ENCODE data around the gene RPL13A.
"Not testable (repeated sequence)": the region's sequence is repeated elsewhere in the genome, so short reads cannot be mapped to it uniquely, and the experiment has no call there.

RPL13A gene

DNA sequence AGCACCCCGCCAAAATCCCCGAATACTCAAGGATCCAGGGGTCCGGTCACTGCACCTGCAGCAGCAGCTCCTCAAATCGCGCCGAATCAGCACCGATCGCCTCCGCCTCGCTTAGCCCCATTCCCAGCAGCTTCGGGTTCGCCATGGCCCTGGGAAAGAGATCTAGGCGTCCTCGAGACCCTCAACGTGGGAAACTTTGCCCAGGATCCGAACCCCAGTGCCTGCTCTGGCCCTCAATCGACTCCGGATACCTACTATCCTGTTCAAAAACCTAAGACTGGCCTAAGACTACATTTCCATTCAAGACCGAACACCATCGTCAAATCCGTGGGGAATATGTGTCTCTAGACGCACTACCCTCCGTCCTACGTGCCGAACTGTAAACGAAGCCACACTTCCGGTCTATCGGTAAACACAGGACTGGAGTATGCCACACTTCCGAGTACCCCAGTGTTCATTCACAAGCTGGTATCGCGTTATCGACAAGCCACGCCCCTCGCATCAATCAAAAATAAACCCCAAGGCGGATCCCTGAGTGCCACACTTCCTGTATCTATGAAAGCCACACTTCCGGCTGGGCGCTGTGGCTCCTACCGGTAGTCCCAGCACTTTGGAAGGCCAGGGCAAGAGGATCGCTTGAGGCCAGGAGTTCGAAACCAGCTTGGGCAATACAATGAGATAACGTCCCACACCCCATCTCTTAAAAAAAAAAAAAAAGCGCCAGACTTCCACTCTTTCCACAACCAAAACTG lies 35.8 kb upstream of the RPL13A start, which contains the start of gene PIH1D1:
TSS of gene PIH1D1 (minus strand) at position 385 of the 752 bp plus-strand sequence. CDS start at position 145, 240 bp downstream.
- Histone ChIP-seq H3K27ac (peak within 1 kb of the TSS; percentile 99), H3K4me3 (peak within 1 kb of the TSS; percentile 96), H3K9me3 (ENCODE audit: low read depth, low read length) (no peaks in the 10 kb centered on the region), H3K36me3 (ENCODE audit: insufficient read depth, low read length) (peaks cover 24% of the 10 kb centered on the region), H3K9ac (ENCODE audit: insufficient read length) (peak within 1 kb of the TSS; percentile 99)
- TF ChIP-seq EZH2 (IDR thresholded peaks at IDR 0.05) (no peak), POLR2AphosphoS5 (IDR thresholded peaks at IDR 0.05; ENCODE audit: borderline replicate concordance, low read depth, low read length) (peak; percentile 90), FOXP2 (optimal IDR thresholded peaks at IDR 0.05; ENCODE audit: control extremely low read depth, extremely low read length, insufficient read depth) (peak; percentile 100)
- DNase-seq (ENCODE audit: low read depth, low spot score) = peak; percentile 99

DNA sequence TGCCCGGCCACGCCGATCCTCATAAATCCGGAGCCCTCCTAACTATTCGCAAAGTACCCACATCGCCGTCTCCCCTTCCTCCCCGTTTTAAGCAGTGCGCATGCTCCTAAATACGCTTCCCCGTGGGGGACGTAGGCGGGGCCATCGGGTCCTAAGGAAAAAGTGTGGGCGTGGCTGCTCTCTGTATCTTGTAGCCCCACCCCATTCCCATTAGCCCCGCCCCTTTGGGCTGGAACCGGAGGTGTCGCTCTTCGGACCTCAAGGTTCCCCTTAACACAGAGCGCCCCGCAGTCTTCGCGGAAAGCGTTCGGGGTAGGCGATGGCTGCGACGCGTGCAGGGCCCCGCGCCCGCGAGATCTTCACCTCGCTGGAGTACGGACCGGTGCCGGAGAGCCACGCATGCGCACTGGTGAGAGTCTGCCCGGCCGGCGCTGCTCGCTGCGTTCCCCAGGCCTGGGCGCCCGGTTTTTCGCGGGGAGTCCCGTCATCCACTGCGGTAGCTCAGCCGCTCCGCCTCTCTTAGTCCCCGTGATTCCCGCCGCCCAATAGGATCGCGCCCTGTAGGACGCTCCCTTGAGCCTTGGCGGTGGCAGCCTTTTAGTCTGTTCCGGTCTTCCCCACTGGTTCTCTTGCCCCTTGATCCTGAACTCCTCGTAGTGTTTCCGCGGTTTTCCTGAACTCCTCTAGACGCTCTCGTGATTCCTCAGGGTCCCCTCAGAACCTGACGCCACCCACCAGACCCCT lies 34.2 kb upstream of the RPL13A start, which contains the start of gene ALDH16A1:
TSS of gene ALDH16A1 (plus strand) at position 213 of the 744 bp plus-strand sequence. CDS start at position 320, 107 bp downstream.
- peak; percentile 93 for DNase-seq (ENCODE audit: low read depth, low spot score)
- Histone ChIP-seq H3K27ac (peak within 1 kb of the TSS; percentile 99), H3K9me3 (ENCODE audit: low read depth, low read length) (no peaks in the 10 kb centered on the region), H3K9ac (ENCODE audit: insufficient read length) (peak within 1 kb of the TSS; percentile 99), H3K4me3 (peak within 1 kb of the TSS; percentile 96), H3K36me3 (ENCODE audit: insufficient read depth, low read length) (peaks cover 17% of the 10 kb centered on the region)
- TF ChIP-seq POLR2AphosphoS5 (IDR thresholded peaks at IDR 0.05; ENCODE audit: borderline replicate concordance, low read depth, low read length) = peak; percentile 96
- TF ChIP-seq EZH2 (IDR thresholded peaks at IDR 0.05) = no peak

DNA sequence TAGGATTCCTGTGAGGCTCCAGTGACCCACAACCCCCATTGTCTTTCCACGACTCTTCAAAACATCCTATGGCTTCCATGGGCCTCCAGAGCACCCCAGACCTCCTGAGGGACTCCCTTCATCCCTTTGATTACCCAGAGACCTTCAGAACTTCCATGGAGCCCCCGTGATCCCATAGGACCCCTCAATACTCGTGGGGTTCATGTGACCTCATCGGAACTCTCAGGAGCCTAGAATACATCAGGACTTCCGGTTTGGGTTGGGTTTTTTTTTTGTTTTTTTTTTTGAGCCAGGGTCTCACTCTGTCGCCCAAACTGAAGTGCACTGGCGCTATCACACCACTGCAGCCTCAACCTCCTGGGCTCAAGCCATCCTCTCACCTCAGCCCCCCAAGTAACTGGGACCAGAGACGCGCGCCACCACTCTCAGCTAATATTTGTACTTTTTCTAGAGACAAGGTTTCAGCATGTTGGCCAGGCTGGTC lies 33.6 kb upstream of the RPL13A start:
- no peak for DNase-seq (ENCODE audit: low read depth, low spot score)
- peak overlapping the region; percentile 99 for H3K9ac ChIP-seq (ENCODE audit: insufficient read length)
- H3K36me3 ChIP-seq (ENCODE audit: insufficient read depth, low read length) = peaks cover 15% of the 10 kb centered on the region
- H3K9me3 ChIP-seq (ENCODE audit: low read depth, low read length) = no peaks in the 10 kb centered on the region
- TF ChIP-seq FOXP2 (optimal IDR thresholded peaks at IDR 0.05; ENCODE audit: control extremely low read depth, extremely low read length, insufficient read depth) (no peak), POLR2AphosphoS5 (IDR thresholded peaks at IDR 0.05; ENCODE audit: borderline replicate concordance, low read depth, low read length) (no peak), EZH2 (IDR thresholded peaks at IDR 0.05) (no peak)
- peak overlapping the region; percentile 99 for H3K27ac ChIP-seq
- H3K4me3 ChIP-seq = peak overlapping the region; percentile 96

DNA sequence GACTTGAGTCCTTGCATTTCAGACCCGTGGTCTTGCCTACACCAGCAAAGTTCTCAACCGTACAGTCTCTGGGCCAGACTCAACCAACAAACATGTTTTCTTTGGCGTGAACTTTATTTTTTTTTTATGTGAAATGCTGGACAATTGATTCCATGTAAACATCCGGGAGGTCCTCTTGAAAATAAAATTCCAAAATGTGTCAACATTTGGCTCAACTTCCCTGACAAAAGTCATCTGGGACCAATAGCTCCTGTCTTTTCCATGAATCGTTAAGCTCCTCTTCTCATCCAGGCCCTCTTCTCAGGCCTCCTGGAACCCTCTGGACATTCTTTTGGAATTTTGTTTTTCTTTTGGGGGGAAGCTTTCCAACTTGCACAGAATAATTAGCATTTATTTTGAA lies 31.6 kb upstream of the RPL13A start:
- TF ChIP-seq POLR2AphosphoS5 (IDR thresholded peaks at IDR 0.05; ENCODE audit: borderline replicate concordance, low read depth, low read length) = no peak
- no peak for TF ChIP-seq FOXP2 (optimal IDR thresholded peaks at IDR 0.05; ENCODE audit: control extremely low read depth, extremely low read length, insufficient read depth)
- H3K9ac ChIP-seq (ENCODE audit: insufficient read length) = no peak overlapping the region
- H3K36me3 ChIP-seq (ENCODE audit: insufficient read depth, low read length) = peaks cover 11% of the 10 kb centered on the region
- no peaks in the 10 kb centered on the region for H3K9me3 ChIP-seq (ENCODE audit: low read depth, low read length)
- no peak for DNase-seq (ENCODE audit: low read depth, low spot score)
- peak overlapping the region; percentile 100 for H3K27ac ChIP-seq
- H3K4me3 ChIP-seq = no peak overlapping the region

DNA sequence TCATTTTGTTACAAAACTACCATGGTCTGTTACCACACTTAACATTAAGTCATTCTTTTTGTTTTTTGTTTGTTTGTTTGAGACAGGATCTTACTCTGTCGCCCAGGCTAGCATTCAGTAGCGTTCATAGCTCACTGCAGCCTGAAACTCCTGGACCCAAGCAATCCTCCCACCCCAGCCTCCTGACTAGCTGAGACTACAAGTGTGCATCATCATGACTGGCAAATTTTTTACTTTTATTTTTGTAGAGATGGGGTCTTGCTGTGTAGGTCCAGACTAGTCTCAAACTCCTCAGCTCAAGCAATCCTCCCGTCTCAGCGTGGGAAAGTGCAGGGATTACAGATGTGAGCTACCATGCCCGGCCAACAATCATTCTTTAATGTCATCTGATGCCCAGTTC lies 31.1 kb upstream of the RPL13A start:
- peak overlapping the region; percentile 100; the same call in 1 of the 2 replicates for H3K27ac ChIP-seq
- no peak overlapping the region for H3K4me3 ChIP-seq
- DNase-seq (ENCODE audit: low read depth, low spot score) = no peak
- no peaks in the 10 kb centered on the region for H3K9me3 ChIP-seq (ENCODE audit: low read depth, low read length)
- H3K9ac ChIP-seq (ENCODE audit: insufficient read length) = no peak overlapping the region
- no peak for TF ChIP-seq POLR2AphosphoS5 (IDR thresholded peaks at IDR 0.05; ENCODE audit: borderline replicate concordance, low read depth, low read length)
- TF ChIP-seq FOXP2 (optimal IDR thresholded peaks at IDR 0.05; ENCODE audit: control extremely low read depth, extremely low read length, insufficient read depth) = no peak
- TF ChIP-seq EZH2 (IDR thresholded peaks at IDR 0.05) = no peak
- H3K36me3 ChIP-seq (ENCODE audit: insufficient read depth, low read length) = peaks cover 11% of the 10 kb centered on the region

DNA sequence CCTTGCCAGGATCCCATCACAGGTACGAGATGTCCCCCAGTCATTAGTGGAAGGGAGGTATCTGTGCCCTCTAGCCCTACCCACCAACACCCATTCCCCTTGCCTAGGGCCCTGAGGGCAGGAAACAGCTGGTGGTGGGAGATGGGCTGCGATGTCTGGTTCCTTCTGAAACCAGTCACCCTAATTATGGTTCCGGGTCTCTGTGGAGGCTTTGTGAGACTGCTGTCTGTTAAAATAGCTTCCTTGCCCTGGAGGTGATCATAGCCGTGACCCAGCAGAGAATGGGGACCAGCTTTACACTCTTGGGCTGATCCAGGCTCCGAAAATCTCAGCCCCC lies 28.9 kb upstream of the RPL13A start:
- no peak for DNase-seq (ENCODE audit: low read depth, low spot score)
- TF ChIP-seq POLR2AphosphoS5 (IDR thresholded peaks at IDR 0.05; ENCODE audit: borderline replicate concordance, low read depth, low read length) (0 out of 2 replicates have a peak, but pooled peaks have one; percentile 17), FOXP2 (optimal IDR thresholded peaks at IDR 0.05; ENCODE audit: control extremely low read depth, extremely low read length, insufficient read depth) (no peak)
- peaks cover 11% of the 10 kb centered on the region for H3K36me3 ChIP-seq (ENCODE audit: insufficient read depth, low read length)
- peak overlapping the region; percentile 69 for H3K9ac ChIP-seq (ENCODE audit: insufficient read length)
- peak overlapping the region; percentile 100 for H3K27ac ChIP-seq
- H3K9me3 ChIP-seq (ENCODE audit: low read depth, low read length) = no peaks in the 10 kb centered on the region
- H3K4me3 ChIP-seq = peak overlapping the region; percentile 59

DNA sequence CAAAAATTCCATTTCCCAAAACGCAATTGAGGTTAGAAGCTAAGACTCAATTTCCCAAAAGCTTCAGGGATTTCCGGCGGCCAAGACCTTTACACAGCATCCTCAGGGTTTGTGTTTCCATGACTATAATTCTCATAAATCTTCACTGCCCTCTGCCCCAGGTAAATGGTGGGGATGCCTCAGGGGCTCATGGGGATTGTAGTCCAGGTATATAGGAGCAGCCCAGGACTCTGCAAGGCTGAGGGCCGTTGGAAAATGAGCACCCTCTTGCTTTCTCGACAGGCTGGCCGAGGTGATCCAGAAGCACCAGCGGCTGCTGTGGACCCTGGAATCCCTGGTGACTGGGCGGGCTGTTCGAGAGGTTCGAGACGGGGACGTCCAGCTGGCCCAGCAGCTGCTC lies 28.0 kb upstream of the RPL13A start:
- TF ChIP-seq POLR2AphosphoS5 (IDR thresholded peaks at IDR 0.05; ENCODE audit: borderline replicate concordance, low read depth, low read length) = no peak
- TF ChIP-seq FOXP2 (optimal IDR thresholded peaks at IDR 0.05; ENCODE audit: control extremely low read depth, extremely low read length, insufficient read depth) = no peak
- TF ChIP-seq EZH2 (IDR thresholded peaks at IDR 0.05) = no peak
- Histone ChIP-seq H3K27ac (peak overlapping the region; percentile 100), H3K9ac (ENCODE audit: insufficient read length) (no peak overlapping the region), H3K9me3 (ENCODE audit: low read depth, low read length) (no peaks in the 10 kb centered on the region), H3K36me3 (ENCODE audit: insufficient read depth, low read length) (peaks cover 11% of the 10 kb centered on the region), H3K4me3 (no peak overlapping the region)
- DNase-seq (ENCODE audit: low read depth, low spot score) = no peak

DNA sequence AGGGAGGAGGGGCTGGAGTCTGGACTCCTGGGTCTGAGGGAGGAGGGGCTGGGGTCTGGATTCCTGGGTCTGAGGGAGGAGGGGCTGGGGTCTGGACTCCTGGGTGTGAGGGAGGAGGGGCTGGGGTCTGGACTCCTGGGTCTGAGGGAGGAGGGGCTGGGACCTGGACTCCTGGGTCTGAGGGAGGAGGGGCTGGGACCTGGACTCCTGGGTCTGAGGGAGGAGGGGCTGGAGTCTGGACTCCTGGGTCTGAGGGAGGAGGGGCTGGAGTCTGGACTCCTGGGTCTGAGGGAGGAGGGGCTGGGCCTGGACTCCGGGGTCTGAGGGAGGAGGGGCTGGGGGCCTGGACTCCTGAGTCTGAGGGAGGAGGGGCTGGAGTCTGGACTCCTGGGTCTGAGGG lies 26.3 kb upstream of the RPL13A start:
- not testable (repeated sequence) for H3K27ac ChIP-seq; DNase-seq (ENCODE audit: low read depth, low spot score); H3K9me3 ChIP-seq (ENCODE audit: low read depth, low read length); H3K9ac ChIP-seq (ENCODE audit: insufficient read length); H3K4me3 ChIP-seq
- H3K36me3 ChIP-seq (ENCODE audit: insufficient read depth, low read length) = peaks cover 21% of the 10 kb centered on the region
